Epidermal melanocyte (primary cell): ENCODE measurements around the gene AHCTF1.

Source experiments
- DNase-seq: peaks from one replicate; pipeline ENCODE4 v3.0.0; 2011; ENCODE audit warnings: low spot score; ENCODE audit not compliant: insufficient read length

Gene AHCTF1

GRCh38 chr1:246931549-246932365, at the start of gene AHCTF1:
Gene AHCTF1, minus strand, starts transcription at chr1:246931948. Its CDS starts 13,578 bp downstream, at chr1:246918370.
- peak; percentile 91 for DNase-seq

- no peak for DNase-seq
Measured at GRCh38 chr1:246978785-246979184, 47.0 kb upstream of the AHCTF1 start.

- DNase-seq = no peak
Measured at GRCh38 chr1:246978281-246978680, 46.5 kb upstream of the AHCTF1 start.

GRCh38 chr1:246971969-246972368, 40.2 kb upstream of the AHCTF1 start:
- no peak for DNase-seq

GRCh38 chr1:246971090-246971721, 39.5 kb upstream of the AHCTF1 start:
- no peak for DNase-seq

GRCh38 chr1:246969621-246970020, 37.9 kb upstream of the AHCTF1 start:
- DNase-seq = no peak

- no peak for DNase-seq
Measured at GRCh38 chr1:246966502-246966901, 34.8 kb upstream of the AHCTF1 start.

- DNase-seq = no peak
Measured at GRCh38 chr1:246959944-246960693, 28.4 kb upstream of the AHCTF1 start.

- DNase-seq = no peak
Measured at GRCh38 chr1:246954126-246954525, 22.4 kb upstream of the AHCTF1 start.

- DNase-seq = no peak
Measured at GRCh38 chr1:246951413-246951812, 19.7 kb upstream of the AHCTF1 start.

GRCh38 chr1:246949956-246950355, 18.2 kb upstream of the AHCTF1 start:
- DNase-seq = no peak

GRCh38 chr1:246947255-246947654, 15.5 kb upstream of the AHCTF1 start:
- DNase-seq = no peak

- no peak for DNase-seq
Measured at GRCh38 chr1:246946366-246946765, 14.6 kb upstream of the AHCTF1 start.

- no peak for DNase-seq
Measured at GRCh38 chr1:246934765-246935164, 3.0 kb upstream of the AHCTF1 start.

- DNase-seq = no peak
Measured at GRCh38 chr1:246933893-246934292, 2.1 kb upstream of the AHCTF1 start.

- no peak for DNase-seq
Measured at GRCh38 chr1:246932366-246932700, 585 bp upstream of the AHCTF1 start.

GRCh38 chr1:246930830-246931548, 759 bp downstream of the AHCTF1 start:
- DNase-seq = no peak

GRCh38 chr1:246925997-246926626, 5.6 kb downstream of the AHCTF1 start:
- no peak for DNase-seq

GRCh38 chr1:246923900-246924299, 7.8 kb downstream of the AHCTF1 start:
- DNase-seq = no peak

GRCh38 chr1:246923482-246923881, 8.3 kb downstream of the AHCTF1 start:
- DNase-seq = no peak

GRCh38 chr1:246921481-246921880, 10.3 kb downstream of the AHCTF1 start:
- DNase-seq = no peak
